D721Med (cell line): ENCODE measurements around the gene ARHGDIA.

Experiments
- DNase-seq: peaks from one replicate; pipeline ENCODE4 v3.0.0; 2011; ENCODE audit warnings: low spot score; ENCODE audit not compliant: insufficient read length
- FAIRE-seq: peaks from 2 replicates; lab custom pipeline; 2011; peaks lifted over from hg19 to GRCh38; lab: Jason Lieb, UNC
- CTCF ChIP-seq: IDR thresholded peaks from 2 replicates; pipeline ENCODE4 v1.5.1; 2012; ENCODE audit warnings: mild to moderate bottlenecking, control low read depth; ENCODE audit not compliant: insufficient read depth; ENCODE audit errors: missing control alignments

Gene ARHGDIA

GRCh38 chr17:81885454-81885853 lies 14.3 kb upstream of the ARHGDIA start:
- FAIRE-seq (no peak), DNase-seq (no peak)
- TF ChIP-seq CTCF, result no peak

- no peak for TF ChIP-seq CTCF
- FAIRE-seq, result no peak
- DNase-seq, result no peak
These were observed 13.8 kb upstream of the ARHGDIA start for GRCh38 chr17:81884968-81885367.

GRCh38 chr17:81884520-81884919 lies 13.4 kb upstream of the ARHGDIA start:
- DNase-seq (no peak), FAIRE-seq (no peak)
- TF ChIP-seq CTCF, result no peak

GRCh38 chr17:81879121-81879520 lies 8.0 kb upstream of the ARHGDIA start:
- TF ChIP-seq CTCF, result no peak
- FAIRE-seq (no peak), DNase-seq (no peak)

- no peak for TF ChIP-seq CTCF
- FAIRE-seq (no peak), DNase-seq (no peak)
These were observed 7.2 kb upstream of the ARHGDIA start for GRCh38 chr17:81878294-81878693.

- TF ChIP-seq CTCF, result no peak
- DNase-seq (no peak), FAIRE-seq (no peak)
These were observed 6.4 kb upstream of the ARHGDIA start for GRCh38 chr17:81877569-81877968.

- no peak for FAIRE-seq
- peak; percentile 27 for TF ChIP-seq CTCF
These were observed 472 bp upstream of the ARHGDIA start for GRCh38 chr17:81871387-81872230.

More at GRCh38 chr17:81871387-81872230, 472 bp upstream of the ARHGDIA start:
- peak; percentile 95 for DNase-seq
